Transverse colon (tissue), 4 donors: Measurements from ENCODE around the gene RABGAP1L. TPM values are rescaled to one million over a fixed set of nuclear protein-coding genes. Genes with fewer than 3 reads are reported as not detected.

Experiments
- DNase-seq: peaks from one replicate; pipeline ENCODE4 v3.0.0-alpha.2; 2019
- H3K27ac ChIP-seq, 4 donors: fragments of 200-600 bp; sonication (generic); 2 replicates each; pipeline ENCODE4 v1.5.1; 2016 to 2018; ENCODE audit warnings: inconsistent platforms in 4 of 4
- H3K27me3 ChIP-seq: fragments of 200-600 bp; sonication (generic); 2 replicates; pipeline ENCODE4 v1.5.1; 2017; ENCODE audit warnings: inconsistent platforms
- H3K36me3 ChIP-seq, 4 donors: fragments of 200-600 bp; sonication (generic); 2 replicates each; pipeline ENCODE4 v1.5.1; 2017 to 2019; ENCODE audit warnings: inconsistent platforms in 4 of 4
- H3K4me1 ChIP-seq, 4 donors: fragments of 200-600 bp; sonication (generic); 2 replicates each; pipeline ENCODE4 v1.5.1; 2017 to 2020; ENCODE audit warnings: inconsistent platforms in 4 of 4
- H3K4me3 ChIP-seq, 4 donors: fragments of 200-600 bp; sonication (generic); 1 replicate in 1 of 4; 2 replicates in 3 of 4; pipeline versions ENCODE4 v1.5.1 to v1.6.1; 2017 to 2019; ENCODE audit warnings: inconsistent platforms in 4 of 4
- H3K9me3 ChIP-seq, 2 donors: fragments of 200-600 bp; sonication (generic); 2 replicates each; pipeline ENCODE4 v1.5.1; 2017 to 2019; ENCODE audit warnings: inconsistent platforms in 2 of 2
- EP300 ChIP-seq: sonication (generic); formaldehyde crosslinking; IDR thresholded peaks from one replicate; pipeline ENCODE4 v1.6.1; 2017; ENCODE audit warnings: antibody characterized with exemption, low read depth
- POLR2A ChIP-seq: fragments of 450-650 bp; IDR thresholded peaks from one replicate; pipeline ENCODE4 v1.6.1; 2016; ENCODE audit warnings: antibody characterized with exemption, mild to moderate bottlenecking, moderate library complexity
- POLR2AphosphoS5 ChIP-seq, 3 donors: sonication (generic); formaldehyde crosslinking; IDR thresholded peaks; one replicate each; pipeline ENCODE4 v1.6.1; 2016; ENCODE audit warnings: antibody characterized with exemption in 3 of 3
- WGBS, 2 donors: methylation state at CpG; one replicate each; pipeline ENCODE4 v1.1.5; 2018; ENCODE audit warnings: low coverage in 1 of 2; 5-methylcytosine and 5-hydroxymethylcytosine counted together
- in situ Hi-C, 4 donors: fragments of 200-750 bp; cut with MboI; loops; one replicate each; pipeline versions ENCODE4 v1.15.0 to v1.15.1; 2017; ENCODE audit warnings: low sequenced_read_pairs in 3 of 4, low pct_ligation_motif_present in 1 of 4, low pct_unique_long_range_greater_than_20kb in 1 of 4
- intact Hi-C: fragments of 100-400 bp; cut with DNase I; formaldehyde crosslinking; loops from one replicate; pipeline ENCODE4 v1.15.1; 2023; ENCODE audit warnings: low total_unique reads
- total RNA-seq, 4 donors: library from RNA; depleted of rRNA; stranded (reverse); fragments of >200 nt; gene quantifications; one replicate each; pipeline ENCODE4 v1.1.0, GENCODE V29; 2016
- TF ChIP-seq, protein P1 (sequence below), 5 experiments: fragments of 200-600 bp in 3 of 5; fragments of 450-650 bp in 2 of 5; sonication (generic) in 3 of 5; IDR thresholded peaks; 1 replicate in 2 of 5; 2 replicates in 3 of 5; pipeline ENCODE4 v1.5.1; 2016 to 2017; ENCODE audit warnings: antibody characterized with exemption in 5 of 5, inconsistent platforms in 3 of 5, mild to moderate bottlenecking in 2 of 5, moderate library complexity in 1 of 5

RABGAP1L gene
- total RNA-seq, 4 donors from 2014 or later = 68.9 to 127 (median 99.9) TPM

DNA sequence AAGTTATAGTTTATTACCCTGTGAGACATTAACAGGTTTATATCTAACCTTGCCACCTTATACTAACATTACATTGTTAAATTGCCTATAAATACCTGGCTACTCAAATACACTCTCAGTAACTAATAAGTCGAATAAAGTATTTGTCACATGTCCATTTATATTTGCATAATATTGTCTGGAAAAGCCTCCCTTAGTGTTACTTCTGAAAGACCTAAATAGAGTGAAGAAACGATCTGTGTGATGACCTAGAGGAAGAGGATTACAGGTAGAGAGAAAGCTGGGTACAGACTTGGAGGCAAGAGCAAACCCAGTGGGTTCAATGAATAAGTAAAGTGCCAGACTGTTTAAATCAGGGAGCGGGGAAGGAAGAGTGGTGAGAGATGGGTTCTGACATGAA lies 837.7 kb downstream of the RABGAP1L start:
- Histone ChIP-seq H3K4me1 (peaks cover 0 to 38% (median 17%) of the 10 kb centered on the region in 4 donors), H3K9me3 (no peaks in the 10 kb centered on the region), H3K36me3 (no peaks in the 10 kb centered on the region), H3K27ac (no peak overlapping the region), H3K4me3 (no peak overlapping the region), H3K27me3 (no peaks in the 10 kb centered on the region)
- in situ Hi-C loops (loop anchor here in 1 of 4 donors (25.0 kb wide), 1 partner anchor 735 kb away; no protein-coding TSS in a partner anchor), intact Hi-C loops (no loop called here)
- 71 to 87% methylated on average over 3 of the region's 3 CpGs for WGBS, 2 donors
- TF ChIP-seq EP300 = no peak
- TF ChIP-seq, protein P1, sequence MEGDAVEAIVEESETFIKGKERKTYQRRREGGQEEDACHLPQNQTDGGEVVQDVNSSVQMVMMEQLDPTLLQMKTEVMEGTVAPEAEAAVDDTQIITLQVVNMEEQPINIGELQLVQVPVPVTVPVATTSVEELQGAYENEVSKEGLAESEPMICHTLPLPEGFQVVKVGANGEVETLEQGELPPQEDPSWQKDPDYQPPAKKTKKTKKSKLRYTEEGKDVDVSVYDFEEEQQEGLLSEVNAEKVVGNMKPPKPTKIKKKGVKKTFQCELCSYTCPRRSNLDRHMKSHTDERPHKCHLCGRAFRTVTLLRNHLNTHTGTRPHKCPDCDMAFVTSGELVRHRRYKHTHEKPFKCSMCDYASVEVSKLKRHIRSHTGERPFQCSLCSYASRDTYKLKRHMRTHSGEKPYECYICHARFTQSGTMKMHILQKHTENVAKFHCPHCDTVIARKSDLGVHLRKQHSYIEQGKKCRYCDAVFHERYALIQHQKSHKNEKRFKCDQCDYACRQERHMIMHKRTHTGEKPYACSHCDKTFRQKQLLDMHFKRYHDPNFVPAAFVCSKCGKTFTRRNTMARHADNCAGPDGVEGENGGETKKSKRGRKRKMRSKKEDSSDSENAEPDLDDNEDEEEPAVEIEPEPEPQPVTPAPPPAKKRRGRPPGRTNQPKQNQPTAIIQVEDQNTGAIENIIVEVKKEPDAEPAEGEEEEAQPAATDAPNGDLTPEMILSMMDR (IDR thresholded peaks at IDR 0.05) = no peak
- no peak for TF ChIP-seq POLR2AphosphoS5 (IDR thresholded peaks at IDR 0.05)
- no peak for TF ChIP-seq POLR2A
- DNase-seq = no peak

- Histone ChIP-seq H3K4me1 (peaks cover 12 to 54% (median 23%) of the 10 kb centered on the region in 4 donors), H3K27me3 (no peaks in the 10 kb centered on the region), H3K9me3 (no peaks in the 10 kb centered on the region), H3K4me3 (peak overlapping the region; percentile 36 to 86 (median 64)), H3K27ac (peak overlapping the region; percentile 90 to 99 (median 98)), H3K36me3 (no peaks in the 10 kb centered on the region)
- TF ChIP-seq, protein P1 (IDR thresholded peaks at IDR 0.05) = peak; percentile 77 to 91 (median 84)
- no peak for TF ChIP-seq EP300
- in situ Hi-C loops (loop anchor here in 1 of 4 donors (25.0 kb wide), 1 partner anchor 736 kb away; no protein-coding TSS in a partner anchor), intact Hi-C loops (no loop called here)
- 30 to 31% methylated on average over 7 to 19 of the region's 19 CpGs for WGBS, 2 donors
- peak; percentile 40 for DNase-seq
These were observed 839.4 kb downstream of the RABGAP1L start for GRCh38 chr1:174998569-174999215.

DNA sequence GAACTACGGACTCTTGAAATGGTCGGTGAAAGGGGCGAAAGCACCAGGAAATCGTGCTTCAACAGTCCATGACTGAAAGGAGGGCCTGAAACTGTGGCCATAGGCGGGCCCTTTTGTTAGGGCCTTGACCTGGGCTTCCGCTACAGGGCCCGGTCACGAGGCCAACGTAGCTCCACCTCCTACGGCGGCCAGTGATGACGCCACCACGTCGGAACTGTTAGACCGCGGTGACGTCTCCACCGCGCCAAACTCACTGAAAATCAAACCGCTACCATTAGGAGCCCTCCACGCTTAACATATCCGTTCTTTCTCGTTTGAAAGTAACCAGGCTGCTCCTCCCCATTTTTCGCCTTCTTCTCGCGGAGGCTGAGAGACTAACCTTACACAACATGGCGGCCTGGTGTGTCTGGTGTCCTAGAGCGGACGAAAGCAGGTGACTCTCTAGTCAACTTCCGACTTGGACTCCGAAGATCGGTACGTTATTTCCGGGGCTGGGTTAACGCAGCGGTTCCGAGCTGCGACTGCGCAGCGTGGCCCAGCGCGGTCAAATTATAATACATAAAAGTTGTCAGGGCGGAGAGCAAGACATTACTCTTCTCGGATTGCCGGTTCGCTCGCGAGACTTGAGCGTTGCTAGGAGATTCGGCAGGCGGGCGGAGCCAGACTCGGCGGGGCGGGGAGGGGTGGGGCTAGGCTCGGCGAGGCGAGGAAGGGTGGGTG lies 840.1 kb downstream of the RABGAP1L start:
- no peaks in the 10 kb centered on the region for H3K36me3 ChIP-seq
- no peaks in the 10 kb centered on the region for H3K9me3 ChIP-seq
- peaks cover 12 to 57% (median 23%) of the 10 kb centered on the region in 4 donors for H3K4me1 ChIP-seq
- WGBS, 2 donors = 1% methylated on average over 58 of the region's 58 CpGs; no CpG with 5 or more reads in 1 of the 2 donors
- peak; percentile 98 for DNase-seq
- intact Hi-C loops = no loop called here
- in situ Hi-C loops = loop anchor here in 1 of 4 donors (25.0 kb wide), 1 partner anchor 737 kb away; no protein-coding TSS in a partner anchor
- peak overlapping the region; percentile 36 to 86 (median 80) for H3K4me3 ChIP-seq
- peak overlapping the region; percentile 90 to 99 (median 98) for H3K27ac ChIP-seq
- H3K27me3 ChIP-seq = no peaks in the 10 kb centered on the region
- TF ChIP-seq POLR2AphosphoS5 (IDR thresholded peaks at IDR 0.05) (peak; percentile 89 to 93 (median 92)), POLR2A (peak; percentile 96), EP300 (no peak)
- TF ChIP-seq, protein P1 (IDR thresholded peaks at IDR 0.05) = no peak
